K562 (cell line): ENCODE measurements around the gene TGM5. TPM values are rescaled to one million over a fixed set of nuclear protein-coding genes. Genes with fewer than 3 reads are reported as not detected.

ENCODE experiments used
- ATAC-seq: fragments of 200-7000 bp; cut with Tn5 transposase; 3 replicates; pipeline ENCODE4 v1.9.1; 2020; ENCODE audit warnings: moderate library complexity
- BruUV-seq: library from RNA; stranded (reverse); fragments of 400-500 nt; replicated peaks from 2 replicates; lab custom pipeline; 2021; lab: Mats Ljungman, UMichigan
- CTCF ChIA-PET: fragments of 300-600 bp; formaldehyde crosslinking; extraction: SDS; loops from one replicate; lab custom pipeline; 2021; ENCODE audit warnings: low intra/inter-chr PET ratio; lab: Yijun Ruan, JAX
- POLR2A ChIA-PET: fragments of 300-600, 350-650 bp; sonication (Branson Sonifier 250); formaldehyde crosslinking; extraction: SDS; loops from one replicate; lab custom pipeline; 2021; ENCODE audit warnings: antibody characterized with exemption, inconsistent platforms; lab: Yijun Ruan, JAX
- DNase-seq, 4 experiments: peaks; one replicate each; pipeline versions ENCODE4 v3.0.0 to v3.0.0-alpha.2; 2011 to 2018; ENCODE audit warnings: low spot score in 3 of 4, mixed read lengths in 3 of 4; ENCODE audit errors: extremely low read depth in 1 of 4
- FAIRE-seq: peaks from 2 replicates; lab custom pipeline; 2011; peaks lifted over from hg19 to GRCh38; lab: Jason Lieb, UNC
- H2AFZ ChIP-seq: 2 replicates; pipeline ENCODE4 v1.6.0; 2011; ENCODE audit warnings: low read depth, low read length, control low read depth, inconsistent platforms
- H3K27ac ChIP-seq: fragments of 200-600 bp; 3 replicates; pipeline ENCODE4 v1.8.0; 2011; ENCODE audit warnings: low read depth, mild to moderate bottlenecking, control low read depth, inconsistent platforms, low read length, moderate library complexity, mixed read lengths; ENCODE audit errors: extremely low read depth
- H3K27me3 ChIP-seq, 2 experiments: fragments of 300-600 bp in 1 of 2; 2 replicates in 1 of 2; 3 replicates in 1 of 2; pipeline versions ENCODE4 v1.6.0 to v1.8.0; 2011; ENCODE audit warnings: inconsistent platforms in 2 of 2, low read length in 2 of 2, mild to moderate bottlenecking in 1 of 2, mixed read lengths in 1 of 2, moderate library complexity in 1 of 2; ENCODE audit not compliant: control insufficient read depth in 2 of 2, insufficient read depth in 2 of 2
- H3K36me3 ChIP-seq: fragments of 300-600 bp; 3 replicates; pipeline ENCODE4 v1.8.0; 2011; ENCODE audit warnings: mild to moderate bottlenecking, low read length, inconsistent platforms; ENCODE audit not compliant: control insufficient read depth, insufficient read depth
- H3K4me1 ChIP-seq, 2 experiments: fragments of 200-600 bp in 1 of 2; replicated peaks in 1 of 2; 2 replicates in 1 of 2; 3 replicates in 1 of 2; pipeline versions ENCODE4 v1.5.1 to v1.8.0; 2011; ENCODE audit warnings: inconsistent platforms in 2 of 2, low read length in 2 of 2, mild to moderate bottlenecking in 1 of 2, mixed read lengths in 1 of 2, moderate library complexity in 1 of 2; ENCODE audit not compliant: control insufficient read depth in 2 of 2, insufficient read depth in 2 of 2
- H3K4me2 ChIP-seq: 2 replicates; pipeline ENCODE4 v1.6.1; 2011; ENCODE audit warnings: low read length, control low read depth, inconsistent platforms, mixed read lengths; ENCODE audit not compliant: insufficient read depth
- H3K4me3 ChIP-seq: fragments of 200-600 bp; sonication (generic), shearing (Covaris generic); 2 replicates; pipeline ENCODE4 v1.5.1; 2016; ENCODE audit warnings: control low read depth, inconsistent platforms
- H3K79me2 ChIP-seq: fragments of 200-600 bp; 3 replicates; pipeline ENCODE4 v1.8.0; 2011; ENCODE audit warnings: low read length, inconsistent platforms; ENCODE audit not compliant: control insufficient read depth, insufficient read depth
- H3K9ac ChIP-seq, 2 experiments: 2 replicates each; pipeline versions ENCODE4 v1.6.0 to v1.6.1; 2011; ENCODE audit warnings: low read depth in 2 of 2, low read length in 2 of 2, control low read depth in 1 of 2, inconsistent platforms in 1 of 2, mild to moderate bottlenecking in 1 of 2, mixed read lengths in 1 of 2; ENCODE audit not compliant: insufficient read depth in 1 of 2
- H3K9me1 ChIP-seq: one replicate; pipeline ENCODE4 v1.6.0; 2011; ENCODE audit warnings: inconsistent platforms, mild to moderate bottlenecking, low read length, moderate library complexity; ENCODE audit not compliant: control insufficient read depth, insufficient read depth
- H3K9me3 ChIP-seq: replicated peaks from 2 replicates; pipeline ENCODE4 v1.5.1; 2011; ENCODE audit warnings: low read depth, low read length, inconsistent platforms; ENCODE audit not compliant: control insufficient read depth, insufficient read depth
- H4K20me1 ChIP-seq: replicated peaks from 2 replicates; pipeline ENCODE4 v1.6.1; 2011; ENCODE audit warnings: low read length, inconsistent platforms, mixed read lengths; ENCODE audit not compliant: control insufficient read depth, insufficient read depth
- BACH1 ChIP-seq: fragments of 200-800 bp; sonication (Bioruptor generic); IDR thresholded peaks from 2 replicates; pipeline ENCODE4 v1.6.1; 2016; ENCODE audit warnings: missing genetic modification characterization, missing compliant biosample characterization
- CEBPB ChIP-seq: fragments of 450-650 bp; IDR thresholded peaks from 2 replicates; pipeline ENCODE4 v1.6.1; 2016; ENCODE audit warnings: missing genetic modification characterization, missing compliant biosample characterization
- HMBOX1 ChIP-seq: sonication (generic); IDR thresholded peaks from 2 replicates; pipeline ENCODE4 v1.6.1; 2016
- MAFG ChIP-seq: fragments of 450-650 bp; conservative IDR thresholded peaks from 2 replicates; pipeline ENCODE4 v1.6.1; 2016; ENCODE audit warnings: missing genetic modification characterization, missing compliant biosample characterization
- MYBL2 ChIP-seq, 2 experiments: fragments of 450-650 bp in 1 of 2; sonication (generic) in 1 of 2; formaldehyde crosslinking in 1 of 2; IDR thresholded peaks; 2 replicates each; pipeline versions ENCODE4 v1.6.1 to v1.8.1; 2017 to 2022; ENCODE audit warnings: borderline replicate concordance in 1 of 2, inconsistent platforms in 1 of 2, low read depth in 1 of 2, mild to moderate bottlenecking in 1 of 2, missing genetic modification reagents in 1 of 2, moderate library complexity in 1 of 2
- PHTF2 ChIP-seq: fragments of 250-450 bp; sonication (Bioruptor Pico); IDR thresholded peaks from 2 replicates; pipeline ENCODE4 v1.5.0; 2021; ENCODE audit warnings: mild to moderate bottlenecking
- PKNOX1 ChIP-seq: fragments of 450-650 bp; IDR thresholded peaks from 2 replicates; pipeline ENCODE4 v1.6.1; 2016
- ZNF318 ChIP-seq, 2 experiments: fragments of 450-650 bp; IDR thresholded peaks; 2 replicates each; pipeline ENCODE4 v1.6.1; 2016; ENCODE audit warnings: mild to moderate bottlenecking in 2 of 2, borderline replicate concordance in 1 of 2, low read depth in 1 of 2, moderate library complexity in 1 of 2
- WGBS: fragments of 100-300 bp; shearing (Covaris generic); methylation state at CpG from one replicate; pipeline ENCODE4 v1.1.6; 2016; ENCODE audit warnings: low coverage, mixed read lengths; ENCODE audit not compliant: insufficient coverage; ENCODE audit errors: missing lambda C conversion rate; 5-methylcytosine and 5-hydroxymethylcytosine counted together
- in situ Hi-C: fragments of 300-500 bp; cut with MboI; formaldehyde crosslinking; loops from 4 replicates; pipeline ENCODE4 v1.15.0; 2018; ENCODE audit warnings: inconsistent platforms, mixed read lengths
- intact Hi-C: fragments of 100-400 bp; cut with micrococcal nuclease; formaldehyde crosslinking; loops from 2 replicates; pipeline ENCODE4 v1.14.2; 2022
- polyA plus RNA-seq, 8 experiments: library from polyadenylated mRNA; depleted of rRNA in 4 of 8; stranded (reverse) in 5 of 8; unstranded in 3 of 8; fragments of >200 nt; fragmentation: Nextera tagmentation in 2 of 8; fragmentation: Illumina TruSeq in 1 of 8; extraction: Ambion mirVana in 2 of 8; extraction: Trizol in 1 of 8; gene quantifications; 2 replicates each; pipeline versions ENCODE4 v1.2.1 to v1.2.3, GENCODE V29; 2011 to 2014; ENCODE audit warnings: inconsistent platforms in 1 of 8, missing spikeins in 1 of 8
- total RNA-seq, 7 experiments: library from RNA; depleted of rRNA in 6 of 7; stranded (reverse); fragments of >200 nt in 6 of 7; fragmentation: Illumina TruSeq in 2 of 7; extraction: Trizol in 2 of 7; gene quantifications; 2 replicates each; pipeline versions ENCODE4 v1.2.1 to v1.2.3, GENCODE V29; 2011 to 2021; ENCODE audit warnings: low replicate concordance in 1 of 7

The TGM5 gene
- total and polyA plus RNA-seq, 9 of the 15 experiments (the other 6 are each of a cell fraction or from before 2014, with no cell fraction given), result 0.03 to 0.10 (median 0.07) TPM; not detected in 6

- TF ChIP-seq HMBOX1 (no peak), PHTF2 (CRISPR knock-in tag) (no peak), BACH1 (tag) (no peak)
- TF ChIP-seq, all 486 proteins: peak for 0
These were observed 15.4 kb downstream of the TGM5 start (continued) for GRCh38 chr15:43251185-43251870.

- FAIRE-seq, result no peak
- BruUV-seq, result no TSS peak
- H3K27ac ChIP-seq, result no peak overlapping the region
These were observed 15.9 kb downstream of the TGM5 start for GRCh38 chr15:43250785-43251184.

More at GRCh38 chr15:43250785-43251184, 15.9 kb downstream of the TGM5 start:
- no peaks in the 10 kb centered on the region; the same call in 1 of the 2 replicates for H4K20me1 ChIP-seq
- in situ Hi-C loops, result no loop called here
- POLR2A ChIA-PET, result interaction anchor here (0.5 to 1.7 kb wide), 3 partner anchors 11 to 37 kb away, joined by 3 to 6 read pairs (median 4); no protein-coding TSS in a partner anchor
- H3K4me3 ChIP-seq, result no peak overlapping the region
- peaks cover 7 to 14% of the 10 kb centered on the region in 2 experiments for H3K4me1 ChIP-seq
- no peak for TF ChIP-seq MAFG (tag)
- TF ChIP-seq PKNOX1, result peak; percentile 20; the same call in 1 of the 2 replicates
- no peak for TF ChIP-seq ZNF318 (IDR thresholded peaks at IDR 0.05; ENCODE audit: borderline replicate concordance in 1 of 2, low read depth in 1 of 2)
- no peak for TF ChIP-seq MYBL2 (IDR thresholded peaks at IDR 0.05; ENCODE audit: low read depth)
- no peak for TF ChIP-seq MYBL2 (CRISPR knock-in tag; IDR thresholded peaks at IDR 0.05; ENCODE audit: borderline replicate concordance)
- peak; percentile 51 for TF ChIP-seq CEBPB (tag)
- no peaks in the 10 kb centered on the region for H3K9me3 ChIP-seq
- no peaks in the 10 kb centered on the region for H3K36me3 ChIP-seq
- H3K79me2 ChIP-seq, result no peaks in the 10 kb centered on the region
- H3K9me1 ChIP-seq, result no peaks in the 10 kb centered on the region
- ATAC-seq, result no peak
- 25% methylated on average over 2 of the region's 2 CpGs for WGBS
- no peak overlapping the region for H2AFZ ChIP-seq
- no peak overlapping the region for H3K4me2 ChIP-seq
- H3K27me3 ChIP-seq, result peaks cover 0 to 5% of the 10 kb centered on the region in 2 experiments; a peak in 2 of 5 replicates
- CTCF ChIA-PET, result no interaction called here
- no peak for DNase-seq
- H3K9ac ChIP-seq, result no peak overlapping the region
- intact Hi-C loops, result no loop called here
